Left colon (tissue), 2 donors: ENCODE data around the gene VTI1A. TPM values are rescaled to one million over a fixed set of nuclear protein-coding genes. Genes with fewer than 3 reads are reported as not detected.
"Not testable (repeated sequence)": the region's sequence is repeated elsewhere in the genome, so short reads cannot be mapped to it uniquely, and the experiment has no call there.

Experiments
- ATAC-seq: fragments of 200-7000 bp; cut with Tn5 transposase; one replicate; pipeline ENCODE4 v1.9.1; 2020; ENCODE audit warnings: mild to moderate bottlenecking, moderate library complexity
- DNase-seq, 2 donors: peaks; one replicate each; pipeline ENCODE4 v3.0.0-alpha.2; 2020
- intact Hi-C, 2 donors: fragments of 100-400 bp; cut with DNase I in 1 of 2; cut with micrococcal nuclease in 1 of 2; formaldehyde crosslinking; loops; one replicate each; pipeline versions ENCODE4 v1.11.2 to v1.14.0; 2022; cut with DNase I, micrococcal nuclease
- long read RNA-seq: library from polyadenylated mRNA; unstranded; transcript quantifications from one replicate; pipeline ENCODE4 v2.0.0, GENCODE V29; 2021
- total RNA-seq, 2 donors: library from RNA; stranded (reverse); fragmentation: NEBNext Ultra II Directional; extraction: Animal tissue kit (Norgen Biotek cat#: 25700); gene quantifications; one replicate each; pipeline ENCODE4 v1.2.1, GENCODE V29; 2021
- donor health status: DM: no; HTN: no; CAD: no.
- donor health status: DM: yes; HTN: yes; CAD: no.

Gene VTI1A
- total RNA-seq = 10 to 100 TPM; 44.4 to 52.8 TPM
- long read RNA-seq, full-length matches to known transcripts = 9 of 26 reads
- long read RNA-seq, partial matches to known transcripts = 1 of 26 reads
- long read RNA-seq, other reads (novel, unspliced or antisense) = 16 of 26 reads

DNA sequence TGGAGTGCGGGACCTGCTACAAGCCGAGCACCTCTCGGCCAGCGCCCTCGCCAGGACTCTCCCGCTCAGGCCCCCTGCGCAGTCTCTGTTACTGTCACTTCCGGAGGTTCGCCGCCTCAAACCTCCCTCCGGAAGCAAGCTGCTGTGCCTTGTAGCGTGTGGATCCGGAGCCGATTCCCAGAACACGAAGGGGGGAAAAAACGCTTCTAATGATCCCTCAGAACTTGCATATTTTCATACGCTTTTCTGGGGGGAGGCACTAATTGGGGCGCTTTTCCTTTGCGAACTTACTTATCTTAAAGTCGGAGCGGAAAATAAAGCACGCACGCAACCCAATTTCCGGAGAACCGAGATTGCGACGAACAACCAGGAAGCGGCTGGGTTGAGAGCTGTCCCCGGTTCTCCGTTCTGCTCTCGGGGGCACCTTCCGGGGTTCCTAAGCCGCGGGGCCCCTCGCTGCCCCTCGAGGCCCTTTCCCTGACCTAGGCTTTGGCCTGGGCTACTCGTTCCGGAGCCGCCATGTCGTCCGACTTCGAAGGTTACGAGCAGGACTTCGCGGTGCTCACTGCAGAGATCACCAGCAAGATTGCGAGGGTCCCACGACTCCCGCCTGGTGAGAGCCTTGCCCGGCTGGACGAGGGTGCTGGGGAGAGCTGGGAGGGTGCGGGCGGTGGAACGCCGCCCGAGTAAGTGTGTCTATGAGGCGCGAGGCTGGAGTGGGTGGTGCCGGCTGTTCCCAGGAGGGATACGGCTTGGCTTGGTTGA, at the start of gene VTI1A, which contains the start of gene ZDHHC6:
Gene VTI1A, plus strand, starts transcription at position 361 of the 765 bp plus-strand sequence. Its CDS starts 159 bp downstream, at position 520.
Gene ZDHHC6, minus strand, starts transcription at position 60 of the 765 bp plus-strand sequence. CDS start 1,478 bp downstream, outside the sequence.
- intact Hi-C loops = no loop called here
- ATAC-seq (peak; percentile 96), DNase-seq (peak; percentile 86 to 90)

DNA sequence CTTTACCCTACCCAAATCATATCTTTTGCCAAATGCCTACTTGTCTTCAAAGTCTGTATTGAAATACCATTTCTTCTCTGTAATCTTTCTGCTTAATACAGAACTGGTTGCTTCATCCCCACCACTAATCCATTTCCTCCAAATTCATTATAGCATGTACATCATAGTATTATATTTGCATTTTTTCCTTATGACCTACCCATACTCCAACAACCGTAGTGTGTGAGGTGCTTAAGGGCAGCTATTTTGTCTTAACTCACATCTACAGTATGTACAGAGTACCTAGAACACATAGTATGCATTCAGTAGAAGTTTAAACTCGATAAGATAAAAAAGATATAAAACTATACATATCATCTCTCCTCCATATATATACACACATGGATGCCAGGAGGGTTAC, 49.4 kb upstream of the VTI1A start:
- intact Hi-C loops = no loop called here
- DNase-seq (no peak), ATAC-seq (no peak)

DNA sequence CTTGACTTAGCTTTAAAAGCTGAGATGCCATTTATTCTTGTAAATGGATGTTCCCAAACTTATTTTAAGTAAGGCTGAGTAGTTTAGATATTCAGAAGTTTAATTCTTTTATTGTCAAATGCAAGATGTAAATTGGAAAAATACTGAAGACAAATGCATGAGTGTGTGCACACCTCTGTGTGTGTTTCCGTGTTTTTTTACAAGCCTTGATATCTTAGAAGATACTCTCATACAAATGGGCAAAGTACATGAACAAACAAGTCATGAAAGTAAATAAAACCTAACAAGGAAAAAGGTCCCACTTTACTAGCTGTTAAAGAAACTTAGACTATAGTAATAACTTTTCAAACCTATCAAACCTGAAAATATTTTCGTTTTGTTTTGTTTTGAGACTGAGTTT, 44.1 kb upstream of the VTI1A start:
- intact Hi-C loops = no loop called here
- DNase-seq (no peak), ATAC-seq (peak; percentile 86)

DNA sequence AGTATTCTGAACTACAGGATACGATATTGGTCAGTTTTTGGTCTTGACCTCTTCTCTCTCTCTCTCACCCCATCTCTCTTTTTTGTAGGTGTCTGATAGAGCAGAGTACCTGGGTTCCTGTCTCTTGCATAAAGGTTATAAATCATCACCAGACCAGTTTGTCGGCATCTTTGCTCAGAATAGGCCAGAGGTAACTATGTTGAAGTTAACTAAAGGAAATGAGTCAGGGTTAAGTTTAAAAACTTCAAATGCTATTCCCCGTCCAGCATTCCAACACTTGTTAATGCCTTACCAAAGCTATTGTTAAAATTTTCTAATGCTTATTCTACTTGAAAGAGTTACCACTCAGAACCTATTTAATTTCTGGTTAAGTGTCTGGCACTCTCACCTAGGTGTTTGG, 42.4 kb upstream of the VTI1A start:
- ATAC-seq = peak; percentile 15
- intact Hi-C loops = no loop called here
- DNase-seq = no peak

DNA sequence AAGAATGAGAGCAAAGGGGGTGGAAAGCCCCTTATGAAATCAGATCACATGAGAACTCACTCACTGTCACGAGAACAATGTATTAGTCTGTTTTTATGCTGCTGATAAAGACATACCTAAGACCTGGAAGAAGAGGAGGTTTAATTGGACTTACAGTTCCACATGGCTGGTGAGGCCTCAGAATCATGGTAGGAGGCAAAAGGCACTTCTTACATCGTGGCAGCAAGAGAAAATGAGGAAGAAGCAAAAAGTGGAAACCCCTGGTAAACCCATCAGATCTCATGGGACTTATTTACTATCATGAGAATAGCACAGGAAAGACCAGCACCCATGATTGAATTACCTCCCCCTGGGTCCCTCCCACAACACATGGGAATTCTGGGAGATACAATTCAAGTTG, 40.2 kb upstream of the VTI1A start:
- ATAC-seq, DNase-seq, intact Hi-C loops: not testable (repeated sequence)

DNA sequence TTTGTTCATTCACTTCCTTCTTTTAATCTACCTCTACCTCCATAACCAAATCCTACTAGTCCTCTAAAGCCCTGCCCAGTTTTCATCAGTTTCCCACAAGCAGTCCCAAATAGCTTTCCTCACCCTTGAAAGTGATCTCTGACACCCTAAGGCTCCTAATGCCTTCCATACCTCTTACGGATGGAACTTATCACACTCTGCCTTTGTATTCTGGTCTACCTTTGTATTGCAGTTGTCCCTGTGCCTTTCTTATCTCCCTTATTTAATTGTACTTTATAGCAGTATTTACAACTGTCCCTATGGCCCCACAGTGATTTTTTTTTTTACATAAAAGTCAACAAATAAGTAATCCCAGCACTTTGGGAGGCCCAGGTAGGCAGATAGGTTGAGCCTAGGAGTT, 39.3 kb upstream of the VTI1A start:
- intact Hi-C loops = no loop called here
- peak; percentile 67 for ATAC-seq
- no peak for DNase-seq

DNA sequence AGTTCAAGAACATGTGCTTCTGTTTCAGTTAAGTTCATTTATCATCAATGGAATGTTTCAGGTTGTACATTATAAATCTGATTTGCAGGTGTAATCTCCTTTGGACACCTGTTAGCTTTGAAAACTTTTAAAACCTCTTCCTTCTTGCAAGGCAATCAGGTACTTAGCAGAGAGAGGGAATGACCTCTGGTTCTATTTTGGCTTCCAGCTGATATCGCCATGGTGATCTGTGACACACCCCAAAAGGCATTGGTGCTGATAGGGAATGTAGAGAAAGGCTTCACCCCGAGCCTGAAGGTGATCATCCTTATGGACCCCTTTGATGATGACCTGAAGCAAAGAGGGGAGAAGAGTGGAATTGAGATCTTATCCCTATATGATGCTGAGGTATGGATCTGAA, 37.7 kb upstream of the VTI1A start:
- ATAC-seq = peak; percentile 60
- DNase-seq = no peak
- intact Hi-C loops = no loop called here

DNA sequence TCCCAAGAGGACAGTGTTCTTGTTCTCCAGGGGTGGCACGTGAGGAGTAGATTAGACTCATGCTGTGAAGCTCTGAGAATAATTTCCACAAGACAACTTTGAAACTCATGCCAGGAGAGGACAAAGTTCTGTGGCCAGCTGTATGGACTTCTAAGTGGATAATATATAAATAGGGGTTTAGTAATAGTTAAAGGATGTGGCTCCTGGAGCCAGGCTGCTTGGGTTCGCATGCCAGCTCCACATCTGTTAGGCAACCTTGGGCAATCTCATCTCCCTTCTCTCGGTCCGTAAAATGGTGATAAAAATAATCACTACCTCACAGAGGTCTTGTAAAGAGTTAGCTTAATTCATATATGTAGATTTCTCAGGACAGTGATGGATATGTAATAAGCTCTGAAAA, 37.3 kb upstream of the VTI1A start:
- intact Hi-C loops = no loop called here
- ATAC-seq (no peak), DNase-seq (no peak)

DNA sequence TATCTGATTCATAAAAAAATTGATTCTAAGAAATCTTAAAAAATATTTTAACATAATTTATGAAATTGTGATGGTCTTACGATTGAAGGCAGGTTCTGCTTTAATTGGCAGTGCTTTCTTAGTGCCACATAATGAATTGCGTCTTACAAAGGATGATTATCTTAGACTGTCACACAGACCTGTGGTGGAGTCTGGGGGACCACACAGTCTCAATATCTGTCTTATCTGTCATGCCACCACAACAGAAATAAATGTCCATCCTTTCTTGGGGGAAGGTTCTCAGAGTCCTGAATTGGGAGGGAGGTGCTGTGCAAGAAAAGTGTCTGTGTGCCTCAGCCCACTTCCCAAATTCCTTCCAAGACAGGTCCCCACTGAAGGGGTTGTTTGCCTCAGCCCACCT, 34.3 kb upstream of the VTI1A start:
- no peak for DNase-seq
- intact Hi-C loops = no loop called here

DNA sequence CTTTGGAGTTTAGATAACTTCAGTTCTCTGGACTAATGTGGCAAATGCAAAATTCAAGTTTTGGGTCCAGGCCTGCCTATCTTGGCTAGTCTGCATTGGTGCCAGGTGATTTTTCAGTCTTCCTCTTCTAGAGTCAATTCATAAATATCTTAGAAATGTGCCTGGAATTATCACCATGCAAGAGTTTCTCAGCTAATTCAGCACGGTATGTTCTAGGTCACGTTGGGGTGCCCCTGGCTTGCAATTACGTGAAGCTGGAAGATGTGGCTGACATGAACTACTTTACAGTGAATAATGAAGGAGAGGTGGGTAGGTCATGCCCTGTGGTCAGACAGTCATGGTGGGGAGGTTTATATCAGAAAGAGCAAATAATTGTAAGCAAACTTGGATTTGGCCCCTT, 25.3 kb upstream of the VTI1A start:
- DNase-seq (no peak), ATAC-seq (no peak)
- intact Hi-C loops = no loop called here

More for the DNA sequence above, 34.3 kb upstream of the VTI1A start:
- no peak for ATAC-seq

DNA sequence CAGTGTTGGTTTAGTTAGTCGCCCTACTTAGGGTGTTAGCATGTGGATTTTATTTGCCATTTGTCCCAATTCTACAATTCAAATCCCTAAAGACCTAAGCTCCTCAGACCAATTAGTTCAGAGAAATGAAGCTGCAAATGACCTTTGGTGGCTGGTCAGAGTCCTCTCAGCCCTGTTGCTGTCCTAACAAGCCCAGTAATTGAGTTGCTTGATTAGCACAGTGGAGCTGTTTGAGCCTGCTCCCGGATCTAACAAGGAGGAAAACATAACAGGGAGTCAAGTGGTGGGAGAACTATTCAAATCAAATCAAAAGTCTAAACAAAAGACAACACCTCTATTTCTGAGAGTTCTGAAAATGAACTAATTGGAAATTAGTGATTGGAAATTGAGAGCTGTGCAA, 22.4 kb upstream of the VTI1A start:
- DNase-seq (no peak), ATAC-seq (peak; percentile 34)
- intact Hi-C loops = no loop called here

DNA sequence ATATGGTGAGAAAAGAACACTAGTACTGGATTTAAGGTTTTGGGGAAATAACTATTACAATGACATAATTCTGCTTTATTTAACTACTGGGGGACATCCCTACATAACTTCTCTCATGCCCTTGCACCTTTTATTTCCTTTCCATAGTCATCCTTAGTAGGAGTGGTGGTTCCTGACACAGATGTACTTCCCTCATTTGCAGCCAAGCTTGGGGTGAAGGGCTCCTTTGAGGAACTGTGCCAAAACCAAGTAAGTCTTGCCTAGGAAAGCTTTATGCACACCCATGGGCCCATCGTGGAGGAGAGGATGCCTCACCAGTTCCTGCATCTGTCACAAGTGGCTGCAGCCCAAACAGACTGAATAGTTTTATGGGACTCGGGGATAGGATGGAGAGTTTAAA, 20.9 kb upstream of the VTI1A start:
- DNase-seq (no peak), ATAC-seq (no peak)
- intact Hi-C loops = no loop called here

DNA sequence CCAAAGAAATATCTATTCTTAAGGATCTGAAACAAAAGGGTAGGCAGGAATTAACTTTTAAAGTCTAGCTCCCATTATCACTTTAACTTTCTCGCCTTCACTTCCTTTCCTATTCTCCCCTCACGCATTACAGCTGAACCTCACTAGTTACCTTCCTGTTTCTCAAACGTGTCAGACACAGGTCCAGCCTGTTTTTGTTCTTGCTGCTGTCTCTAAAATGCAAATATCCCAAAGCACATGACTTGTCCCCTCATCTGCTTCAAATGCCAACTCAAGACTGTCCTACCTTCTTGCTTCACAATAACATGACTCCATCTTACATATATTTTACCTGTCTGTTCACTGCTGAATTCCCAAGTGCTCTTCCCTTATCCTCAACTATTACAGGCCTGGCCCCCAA, 17.9 kb upstream of the VTI1A start:
- intact Hi-C loops = no loop called here
- DNase-seq (no peak), ATAC-seq (peak; percentile 13)

DNA sequence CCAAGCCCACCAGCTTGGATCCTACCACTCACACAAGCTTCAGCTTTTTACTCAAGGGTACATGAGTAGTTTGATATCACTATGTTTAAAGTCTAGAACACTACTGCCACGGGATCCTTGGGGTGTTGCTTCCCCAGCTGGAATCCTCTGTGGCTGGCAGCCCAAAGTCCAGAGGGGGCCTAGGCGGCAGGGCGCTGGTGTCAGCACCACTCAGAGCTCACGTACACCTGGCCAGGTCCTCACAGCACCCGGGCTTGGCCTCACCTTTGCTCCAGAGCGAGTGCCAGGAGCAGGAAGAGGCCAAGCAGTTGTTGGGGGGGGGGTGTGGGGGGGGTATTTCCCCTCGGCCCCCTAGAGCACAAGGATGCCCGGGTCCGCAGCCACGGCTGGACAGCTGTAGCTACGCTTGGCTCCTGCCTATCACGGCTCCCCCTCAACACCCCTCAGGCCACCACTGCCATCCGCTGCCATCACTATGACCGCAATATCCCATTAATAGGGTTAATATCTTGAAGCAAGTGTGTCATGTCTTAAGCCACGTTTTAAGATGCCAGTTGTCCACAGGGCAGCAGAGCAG, 17.3 kb upstream of the VTI1A start:
- ATAC-seq (peak; percentile 71), DNase-seq (no peak)
- intact Hi-C loops = loop anchor here in 1 of 2 donors (10.0 kb wide), 1 partner anchor 255 kb away; no protein-coding TSS in a partner anchor

DNA sequence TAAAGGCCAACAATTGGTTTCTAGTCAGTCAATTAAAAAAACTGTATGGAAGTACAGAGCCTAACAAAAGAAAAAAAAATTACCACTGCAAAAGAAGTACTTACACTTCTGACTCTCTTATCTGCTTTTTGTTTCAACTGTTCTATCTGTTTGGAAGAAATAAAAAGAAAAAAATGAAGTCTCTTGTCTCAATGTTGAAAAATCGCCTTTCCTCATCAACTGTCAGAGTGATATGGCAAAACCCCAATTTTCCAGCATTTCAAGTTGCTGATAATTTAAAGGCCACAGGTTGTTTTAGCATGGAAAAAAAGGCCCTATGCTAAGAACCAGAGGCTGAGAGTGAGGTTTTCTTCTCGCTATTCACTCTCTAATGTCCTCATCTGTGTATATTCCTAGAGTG, 13.9 kb upstream of the VTI1A start:
- intact Hi-C loops = loop anchor here in 1 of 2 donors (10.0 kb wide), 1 partner anchor 258 kb away; no protein-coding TSS in a partner anchor

DNA sequence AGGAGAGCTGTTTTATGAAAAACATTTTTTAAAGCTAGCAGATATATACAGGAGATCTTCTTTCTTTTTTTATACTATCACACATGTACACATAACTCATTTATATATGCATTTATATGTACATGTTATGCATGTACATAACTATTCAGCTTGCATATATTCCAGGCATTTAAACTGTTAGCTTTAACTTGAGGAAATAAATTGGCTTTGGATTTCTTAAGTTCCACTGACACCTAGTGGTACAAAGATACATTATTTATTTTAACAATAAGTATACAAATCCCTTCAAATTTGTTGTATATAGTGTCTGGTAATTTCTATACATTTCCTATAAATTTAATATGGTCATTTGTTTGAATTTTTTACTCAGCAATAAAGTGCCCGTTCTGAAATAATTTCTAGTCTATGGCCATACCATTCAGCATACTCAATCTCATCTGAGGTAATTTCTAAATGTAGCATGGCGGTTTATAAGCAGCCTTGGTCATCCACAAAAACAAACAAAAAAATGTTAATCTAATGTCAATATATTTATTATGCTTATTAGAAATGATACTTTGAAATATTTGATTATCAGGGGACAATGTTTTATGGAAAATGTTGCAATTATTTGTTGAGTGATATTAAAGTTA, 11.9 kb upstream of the VTI1A start:
- ATAC-seq = peak; percentile 73
- DNase-seq = no peak
- intact Hi-C loops = loop anchor here in 1 of 2 donors (10.0 kb wide), 1 partner anchor 260 kb away; no protein-coding TSS in a partner anchor

More for the DNA sequence above, 13.9 kb upstream of the VTI1A start:
- DNase-seq (no peak), ATAC-seq (no peak)

DNA sequence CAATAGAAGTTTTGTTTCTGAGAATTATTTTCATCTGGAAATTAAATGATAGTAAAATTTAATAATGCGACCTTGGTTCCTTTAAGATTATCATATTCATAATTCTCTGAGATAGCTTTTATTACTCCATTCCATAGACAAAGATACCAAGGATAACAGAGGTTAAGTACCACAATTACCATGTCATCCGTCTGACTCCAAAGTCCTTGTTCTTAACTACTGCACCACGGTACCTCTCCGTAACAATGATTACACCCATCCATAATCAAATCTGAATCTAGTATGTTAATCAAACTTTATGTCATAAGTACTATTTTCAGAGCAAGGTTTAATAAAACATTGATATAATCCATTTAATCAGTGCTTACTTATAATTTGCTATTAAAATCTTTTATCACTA, 8.7 kb upstream of the VTI1A start:
- ATAC-seq = no peak
- intact Hi-C loops = loop anchor here in 1 of 2 donors (10.0 kb wide), 1 partner anchor 264 kb away; no protein-coding TSS in a partner anchor
- DNase-seq = no peak

DNA sequence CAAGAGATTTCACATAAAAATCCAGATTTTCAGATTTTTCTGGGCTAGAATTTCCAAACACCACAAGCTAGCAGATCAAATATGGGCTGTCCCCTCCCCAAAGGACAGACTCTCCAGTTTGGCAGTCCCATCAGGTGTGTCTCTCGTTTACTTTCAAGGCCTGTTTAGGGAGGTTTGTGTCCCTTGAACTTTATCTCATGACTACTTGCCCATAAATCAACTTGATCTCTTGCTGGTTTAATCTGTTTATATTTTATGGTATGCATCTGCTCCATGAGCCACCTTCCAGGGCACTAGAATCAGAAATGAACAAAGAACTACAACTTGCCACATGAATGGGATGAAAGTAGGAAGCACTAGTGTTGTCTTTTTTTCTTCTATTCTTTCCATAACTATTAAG, 5.5 kb upstream of the VTI1A start:
- DNase-seq = no peak
- intact Hi-C loops = no loop called here
- ATAC-seq = peak; percentile 41

DNA sequence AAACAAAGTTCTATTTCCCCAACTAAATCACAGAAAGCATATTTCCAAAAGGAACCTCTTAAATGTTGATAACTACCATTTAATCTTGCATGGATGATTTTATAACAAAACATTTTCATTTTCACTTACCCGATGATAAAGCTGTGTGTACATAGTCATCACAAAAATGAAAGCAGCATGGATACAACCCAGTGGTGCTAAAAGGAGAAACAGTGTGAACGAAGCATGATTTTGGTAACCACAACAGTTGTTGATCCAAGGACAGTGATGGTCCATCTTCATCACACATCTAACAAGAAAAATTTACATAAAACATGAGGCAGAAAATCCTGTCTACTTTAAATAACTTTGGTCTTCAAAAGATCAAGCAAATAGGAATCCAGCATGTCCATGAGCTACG, 5.0 kb upstream of the VTI1A start:
- intact Hi-C loops = no loop called here
- DNase-seq = no peak

More for the DNA sequence above, 5.0 kb upstream of the VTI1A start:
- ATAC-seq = no peak
